Progenitor cell of endocrine pancreas (in vitro differentiated cells): ENCODE measurements around the gene EEF2K. TPM values are rescaled to one million over a fixed set of nuclear protein-coding genes. Genes with fewer than 3 reads are reported as not detected.

Experiments
- DNase-seq: peaks from one replicate; pipeline ENCODE4 v3.0.0; 2021; ENCODE audit warnings: low spot score; ENCODE audit not compliant: unreplicated experiment
- H3K27ac Mint-ChIP-seq: 2 replicates; pipeline ENCODE4 v1.8.0; 2021; ENCODE audit warnings: mild to moderate bottlenecking, moderate library complexity, mixed read lengths
- H3K27me3 Mint-ChIP-seq: 2 replicates; pipeline ENCODE4 v1.8.0; 2021; ENCODE audit warnings: mixed read lengths
- H3K36me3 Mint-ChIP-seq: 2 replicates; pipeline ENCODE4 v1.8.0; 2022; ENCODE audit warnings: mixed read lengths; ENCODE audit not compliant: insufficient read depth
- H3K4me1 Mint-ChIP-seq: 2 replicates; pipeline ENCODE4 v1.8.0; 2021; ENCODE audit warnings: low read depth, mixed read lengths
- H3K4me3 Mint-ChIP-seq: 2 replicates; pipeline ENCODE4 v1.8.0; 2021; ENCODE audit warnings: low read depth, mild to moderate bottlenecking, moderate library complexity, mixed read lengths
- H3K9me3 Mint-ChIP-seq: 2 replicates; pipeline ENCODE4 v1.8.0; 2021; ENCODE audit warnings: low read depth, mixed read lengths
- CTCF ChIP-seq: fragments of 200-600 bp; sonication (generic); IDR thresholded peaks from one replicate; pipeline ENCODE4 v1.5.0; 2021; ENCODE audit warnings: antibody characterized with exemption, mild to moderate bottlenecking; ENCODE audit not compliant: unreplicated experiment
- total RNA-seq: library from RNA; stranded (reverse); gene quantifications from 2 replicates; pipeline ENCODE4 v1.2.1, GENCODE V29; 2021

The EEF2K gene
- total RNA-seq, 1 donor from 2014 or later = 15.4 TPM

GRCh38 chr16:22253272-22253671 is 47.2 kb downstream of the EEF2K start:
- no peak for DNase-seq
- no peak overlapping the region for H3K4me3 Mint-ChIP-seq
- no peak overlapping the region for H3K27ac Mint-ChIP-seq
- H3K4me1 Mint-ChIP-seq = no peaks in the 10 kb centered on the region
- H3K9me3 Mint-ChIP-seq = peaks cover 4% of the 10 kb centered on the region
- H3K36me3 Mint-ChIP-seq = peaks cover 15% of the 10 kb centered on the region
- no peaks in the 10 kb centered on the region for H3K27me3 Mint-ChIP-seq
- TF ChIP-seq CTCF = no peak

- Mint-ChIP-seq H3K4me3 (no peak overlapping the region), H3K4me1 (no peaks in the 10 kb centered on the region), H3K27ac (no peak overlapping the region), H3K27me3 (no peaks in the 10 kb centered on the region), H3K9me3 (peaks cover 4% of the 10 kb centered on the region), H3K36me3 (peaks cover 21% of the 10 kb centered on the region)
- no peak for TF ChIP-seq CTCF
- no peak for DNase-seq
Measured at GRCh38 chr16:22255335-22255734, 49.3 kb downstream of the EEF2K start.

- DNase-seq = no peak
- TF ChIP-seq CTCF = no peak
- H3K4me1 Mint-ChIP-seq = no peaks in the 10 kb centered on the region
- H3K27ac Mint-ChIP-seq = no peak overlapping the region
- peaks cover 18% of the 10 kb centered on the region for H3K36me3 Mint-ChIP-seq
- no peak overlapping the region for H3K4me3 Mint-ChIP-seq
- peaks cover 4% of the 10 kb centered on the region for H3K9me3 Mint-ChIP-seq
- H3K27me3 Mint-ChIP-seq = no peaks in the 10 kb centered on the region
Measured at GRCh38 chr16:22257440-22257839, 51.4 kb downstream of the EEF2K start.

- no peak for DNase-seq
- no peaks in the 10 kb centered on the region for H3K27me3 Mint-ChIP-seq
- no peaks in the 10 kb centered on the region for H3K9me3 Mint-ChIP-seq
- H3K4me1 Mint-ChIP-seq = no peaks in the 10 kb centered on the region
- H3K27ac Mint-ChIP-seq = no peak overlapping the region
- peaks cover 15% of the 10 kb centered on the region for H3K36me3 Mint-ChIP-seq
- H3K4me3 Mint-ChIP-seq = no peak overlapping the region
- no peak for TF ChIP-seq CTCF
Measured at GRCh38 chr16:22260490-22260889, 54.4 kb downstream of the EEF2K start.

GRCh38 chr16:22262460-22262859 is 56.4 kb downstream of the EEF2K start:
- peaks cover 12% of the 10 kb centered on the region for H3K36me3 Mint-ChIP-seq
- H3K9me3 Mint-ChIP-seq = no peaks in the 10 kb centered on the region
- H3K4me1 Mint-ChIP-seq = no peaks in the 10 kb centered on the region
- no peak overlapping the region for H3K27ac Mint-ChIP-seq
- no peak for TF ChIP-seq CTCF
- DNase-seq = no peak
- no peak overlapping the region for H3K4me3 Mint-ChIP-seq
- H3K27me3 Mint-ChIP-seq = no peaks in the 10 kb centered on the region
